ENCODE results near the gene TRPT1. TPM values are rescaled to one million over a fixed set of nuclear protein-coding genes. Genes with fewer than 3 reads are reported as not detected.

The TRPT1 gene
- total and polyA plus RNA-seq, 2 of the 4 experiments (the other 2 are of a cell fraction) = 63.2 to 81.9 TPM

GRCh38 chr11:64204464-64204989 is 21.5 kb downstream of the TRPT1 start:
- no peak overlapping the region; the same call in 1 of the 2 replicates for H3K4ac ChIP-seq (ENCODE audit: low read depth, low read length)
- H4K20me1 ChIP-seq (ENCODE audit: insufficient read depth, low read length) = peaks cover 13% of the 10 kb centered on the region; the same call in 1 of the 2 replicates
- peak; percentile 72 for ATAC-seq (ENCODE audit: low read depth)
- no peak overlapping the region for H2BK5ac ChIP-seq (ENCODE audit: low read depth, low read length, poor library complexity, severe bottlenecking)
- no peak overlapping the region for H2BK15ac ChIP-seq (ENCODE audit: low read depth, low read length)
- H3K4me1 ChIP-seq (ENCODE audit: control insufficient read depth, insufficient read depth, low read length) = peaks cover 10% of the 10 kb centered on the region
- no peak overlapping the region for H3K18ac ChIP-seq (ENCODE audit: low read depth, low read length)
- no peak overlapping the region for H4K91ac ChIP-seq (ENCODE audit: insufficient read depth, low read depth, low read length)
- H2BK20ac ChIP-seq (ENCODE audit: low read depth, low read length) = no peak overlapping the region
- H3K27ac ChIP-seq (ENCODE audit: insufficient read depth, low read length) = no peak overlapping the region
- peaks cover 56% of the 10 kb centered on the region for H3K36me3 ChIP-seq (ENCODE audit: control insufficient read depth, insufficient read depth, low read length)
- no peak overlapping the region for H2AK5ac ChIP-seq (ENCODE audit: low read depth, low read length)
- H3K4me3 ChIP-seq (ENCODE audit: insufficient read depth, low read depth, low read length) = no peak overlapping the region
- H2AFZ ChIP-seq (replicated peaks; ENCODE audit: low read length, poor library complexity) = peak overlapping the region; percentile 64
- no peak overlapping the region for H3K4me2 ChIP-seq (ENCODE audit: low read depth, low read length)
- peak overlapping the region; percentile 22 for H2AK9ac ChIP-seq (replicated peaks; ENCODE audit: low read depth, low read length, poor library complexity)
- peaks cover 0 to 44% of the 10 kb centered on the region in 2 experiments; a peak in 3 of 4 replicates for H3K79me1 ChIP-seq (ENCODE audit: low read depth in 1 of 2, low read length in 2 of 2)
- H3K9me3 ChIP-seq (ENCODE audit: control insufficient read depth, insufficient read depth, low read length) = no peaks in the 10 kb centered on the region
- POLR2A ChIA-PET (ENCODE audit: unreplicated experiment) = interaction anchor here (0.6 to 0.8 kb wide), 3 partner anchors 15 to 96 kb away, joined by 5 to 24 read pairs (median 6); no protein-coding TSS in a partner anchor
- BruUV-seq (replicated peaks) = no TSS peak
- intact Hi-C loops (cut with micrococcal nuclease) (loop anchor here (1.0 to 10.0 kb wide), 2 partner anchors 97 to 450 kb away; no protein-coding TSS in a partner anchor), dilution Hi-C loops (cut with HindIII; ENCODE audit: low sequenced_read_pairs, unreplicated experiment) (no loop called here), in situ Hi-C loops (cut with MboI; ENCODE audit: low sequenced_read_pairs) (loop anchor here (5.0 kb wide), 1 partner anchor 98 kb away; the partner anchor contains the start of gene CATSPERZ)
- H3K9me1 ChIP-seq (ENCODE audit: insufficient read depth, low read length) = no peaks in the 10 kb centered on the region
- H4K8ac ChIP-seq (ENCODE audit: low read depth in 2 of 2, low read length in 2 of 2) = no peak overlapping the region; a peak in 1 of 4 replicates
- WGBS, 2 experiments (ENCODE audit: extremely low coverage in 2 of 2, insufficient read length in 1 of 2) = 40% methylated on average over 1 of the region's 7 CpGs; no CpG with 5 or more reads in 1 of the 2 experiments
- H3K56ac ChIP-seq (ENCODE audit: extremely low read depth, insufficient read depth, low read length) = no peak overlapping the region
- H3K27me3 ChIP-seq (ENCODE audit: control insufficient read depth, insufficient read depth, low read length) = no peaks in the 10 kb centered on the region
- H3K23ac ChIP-seq (ENCODE audit: low read depth, low read length) = no peak overlapping the region
- no peak overlapping the region for H2BK120ac ChIP-seq (ENCODE audit: low read depth, low read length)
- no peak overlapping the region for H4K5ac ChIP-seq (ENCODE audit: low read depth, low read length)
- H3K9ac ChIP-seq (ENCODE audit: low read depth, low read length) = no peak overlapping the region
- CTCF ChIA-PET = interaction anchor here (0.6 to 2.0 kb wide), 10 partner anchors 10 to 150 kb away, joined by 3 to 12 read pairs (median 6); partner anchors contain the start of genes ESRRA and FKBP2
- DNase-seq = peak; percentile 96
- H3K14ac ChIP-seq (replicated peaks; ENCODE audit: low read depth, low read length) = no peak overlapping the region
- TF ChIP-seq FOS (IDR thresholded peaks at IDR 0.05; ENCODE audit: low read depth, low read length) (no peak), POLR2A (IDR thresholded peaks at IDR 0.05; ENCODE audit: low read depth, low read length) (no peak), CTCF (conservative IDR thresholded peaks at IDR 0.05; ENCODE audit: low read depth, low read length) (peak; percentile 96), MXI1 (IDR thresholded peaks at IDR 0.05; ENCODE audit: borderline replicate concordance, low read depth, low read length) (no peak), NFE2L2 (IDR thresholded peaks at IDR 0.05; ENCODE audit: low read depth, low read length) (no peak), SMC3 (IDR thresholded peaks at IDR 0.05; ENCODE audit: low read depth, low read length) (peak; percentile 92), MAFK (IDR thresholded peaks at IDR 0.05; ENCODE audit: low read depth, low read length) (no peak), BHLHE40 (IDR thresholded peaks at IDR 0.05; ENCODE audit: low read depth, low read length) (no peak), USF2 (IDR thresholded peaks at IDR 0.05; ENCODE audit: low read depth, low read length) (no peak), RAD21 (IDR thresholded peaks at IDR 0.05; ENCODE audit: low read length) (peak; percentile 96), ELK1 (IDR thresholded peaks at IDR 0.05; ENCODE audit: borderline replicate concordance, low read depth, low read length) (no peak), CHD1 (IDR thresholded peaks at IDR 0.05; ENCODE audit: low read depth, low read length) (no peak), RFX5 (IDR thresholded peaks at IDR 0.05; ENCODE audit: low read depth, low read length) (no peak), MAZ (IDR thresholded peaks at IDR 0.05; ENCODE audit: borderline replicate concordance, low read depth, low read length) (peak; percentile 76; the same call in 1 of the 2 replicates), CEBPB (IDR thresholded peaks at IDR 0.05; ENCODE audit: low read depth, low read length) (no peak)

Measured in IMR-90 (cell line).